ENCODE measurements around the gene STRBP. TPM values are rescaled to one million over a fixed set of nuclear protein-coding genes. Genes with fewer than 3 reads are reported as not detected.

The STRBP gene
- total and polyA plus RNA-seq, 2 of the 8 experiments (the other 6 are each of a cell fraction or from before 2014, with no cell fraction given) = 29.7 to 105 TPM

GRCh38 chr9:123239726-123240125 is 28.7 kb downstream of the STRBP start:
- H4K91ac ChIP-seq (replicated peaks; ENCODE audit: insufficient read length, low read length) = no peak overlapping the region
- H4K8ac ChIP-seq (ENCODE audit: extremely low read depth, insufficient read depth, low read length) = no peak overlapping the region
- DNase-seq (ENCODE audit: low read depth in 1 of 2, low spot score in 2 of 2) = no peak
- no peak for FAIRE-seq
- H2BK5ac ChIP-seq (ENCODE audit: low read depth, low read length) = no peak overlapping the region
- H4K20me1 ChIP-seq (replicated peaks in 1 of 2; ENCODE audit: control insufficient read depth in 1 of 2, insufficient read depth in 2 of 2, low read length in 2 of 2) = peaks cover 13% of the 10 kb centered on the region in 2 experiments
- no peak overlapping the region for H2BK20ac ChIP-seq (ENCODE audit: low read length)
- no peak overlapping the region for H2AFZ ChIP-seq (ENCODE audit: low read length)
- 85% methylated on average over 1 of the region's 1 CpG; no CpG with 5 or more reads in 1 of the 2 experiments for WGBS, 2 experiments (ENCODE audit: extremely low coverage in 1 of 2, insufficient coverage in 1 of 2, insufficient read length in 1 of 2, insufficient replicate concordance in 2 of 2, low coverage in 1 of 2, low lambda C conversion rate in 2 of 2, missing lambda C conversion rate in 1 of 2)
- H3K18ac ChIP-seq (ENCODE audit: extremely low read depth, low read length) = no peak overlapping the region
- ChIA-PET POLR2A (ENCODE audit: partially characterized antibody) (interaction anchor here (0.7 to 1.5 kb wide), 2 partner anchors 26 to 42 kb away, joined by 3 to 4 read pairs; no protein-coding TSS in a partner anchor), CTCF (ENCODE audit: partially characterized antibody) (interaction anchor here (1.5 to 3.0 kb wide), 2 partner anchors 104 to 110 kb away, joined by 3 to 11 read pairs; no protein-coding TSS in a partner anchor)
- H3K4ac ChIP-seq (replicated peaks; ENCODE audit: insufficient read length, low read depth, low read length) = no peak overlapping the region
- H2AK5ac ChIP-seq (ENCODE audit: low read depth, low read length) = no peak overlapping the region
- H3K27me3 ChIP-seq (replicated peaks in 1 of 4; ENCODE audit: control insufficient read depth in 3 of 4, extremely low read depth in 1 of 4, insufficient read depth in 3 of 4, low read length in 3 of 4) = no peaks in the 10 kb centered on the region
- H3K23me2 ChIP-seq (ENCODE audit: low read depth, low read length) = no peaks in the 10 kb centered on the region
- H3K4me1 ChIP-seq (replicated peaks in 1 of 4; ENCODE audit: control insufficient read depth in 3 of 4, insufficient read depth in 4 of 4, low read length in 3 of 4) = peaks cover 0 to 5% (median 1%) of the 10 kb centered on the region in 4 experiments; a peak in 5 of 7 replicates
- H3K36me3 ChIP-seq (ENCODE audit: control insufficient read depth in 2 of 4, insufficient read depth in 4 of 4, low read length in 3 of 4) = no peaks in the 10 kb centered on the region; a peak in 1 of 8 replicates
- no peak overlapping the region for H2BK15ac ChIP-seq (ENCODE audit: low read length)
- H4K5ac ChIP-seq (ENCODE audit: insufficient read length, low read depth, low read length) = no peak overlapping the region
- H3K27ac ChIP-seq (ENCODE audit: low read depth, low read length) = no peak overlapping the region
- peaks cover 4% of the 10 kb centered on the region for H3K79me1 ChIP-seq (ENCODE audit: low read depth, low read length)
- H2BK120ac ChIP-seq (replicated peaks; ENCODE audit: low read depth, low read length) = no peak overlapping the region
- no peak overlapping the region for H3K23ac ChIP-seq (ENCODE audit: insufficient read length)
- peaks cover 3 to 92% of the 10 kb centered on the region in 2 experiments; a peak in 2 of 4 replicates for H3K79me2 ChIP-seq (ENCODE audit: control insufficient read depth in 1 of 2, insufficient read depth in 2 of 2, low read length in 2 of 2)
- H3K9ac ChIP-seq (replicated peaks in 1 of 4; ENCODE audit: extremely low read depth in 1 of 4, low read depth in 3 of 4, low read length in 3 of 4) = no peak overlapping the region
- H3K4me2 ChIP-seq (ENCODE audit: insufficient read depth in 1 of 2, low read depth in 2 of 2, low read length in 2 of 2) = no peak overlapping the region
- no peaks in the 10 kb centered on the region for H3K9me3 ChIP-seq (ENCODE audit: insufficient read depth in 2 of 2, low read depth in 1 of 2, low read length in 1 of 2)
- H3K56ac ChIP-seq (replicated peaks; ENCODE audit: insufficient read length, low read depth, low read length) = no peak overlapping the region
- no peak overlapping the region for H3K14ac ChIP-seq (ENCODE audit: insufficient read length)
- no peak overlapping the region for H3K4me3 ChIP-seq (ENCODE audit: extremely low read depth in 1 of 4, insufficient read depth in 2 of 4, low read depth in 3 of 4, low read length in 4 of 4)
- no peak overlapping the region for H2BK12ac ChIP-seq (ENCODE audit: low read depth, low read length)
- no peak for TF ChIP-seq ATF2 (IDR thresholded peaks at IDR 0.05; ENCODE audit: low read length)
- TF ChIP-seq CTCF (IDR thresholded peaks at IDR 0.05; ENCODE audit: control extremely low read depth in 1 of 3, insufficient read depth in 1 of 3, low read depth in 1 of 3, low read length in 3 of 3) = no peak
- TF ChIP-seq RXRA (IDR thresholded peaks at IDR 0.05; ENCODE audit: insufficient read depth, low read depth, low read length) = no peak
- no peak for TF ChIP-seq RNF2 (IDR thresholded peaks at IDR 0.05; ENCODE audit: borderline replicate concordance, low read depth, low read length, missing control alignments, poor library complexity, severe bottlenecking)
- no peak for TF ChIP-seq KDM5A (IDR thresholded peaks at IDR 0.05; ENCODE audit: low read length)
- TF ChIP-seq TAF1 (IDR thresholded peaks at IDR 0.05; ENCODE audit: low read depth, low read length) = no peak
- TF ChIP-seq SIRT6 (IDR thresholded peaks at IDR 0.05; ENCODE audit: low read length) = no peak
- TF ChIP-seq RBBP5 (IDR thresholded peaks at IDR 0.05; ENCODE audit: borderline replicate concordance, low read depth, low read length) = no peak
- TF ChIP-seq CREB1 (IDR thresholded peaks at IDR 0.05) = no peak
- no peak for TF ChIP-seq ASH2L (IDR thresholded peaks at IDR 0.05; ENCODE audit: low read length)

Data from H1 (cell line).